GM12878 (cell line): ENCODE results near the gene IL1RAPL1. TPM values are rescaled to one million over a fixed set of nuclear protein-coding genes. Genes with fewer than 3 reads are reported as not detected.

Source experiments
- ATAC-seq: fragments of 200-7000 bp; cut with Tn5 transposase; 3 replicates; pipeline ENCODE4 v1.9.1; 2020; ENCODE audit warnings: mild to moderate bottlenecking, moderate library complexity
- BruUV-seq: library from RNA; stranded (reverse); fragments of 400-500 nt; replicated peaks from 2 replicates; lab custom pipeline; 2021; lab: Mats Ljungman, UMichigan
- CTCF ChIA-PET: fragments of 300-600 bp; sonication (Branson Sonifier 250); formaldehyde crosslinking; extraction: SDS; loops from one replicate; lab custom pipeline; 2021; ENCODE audit warnings: inconsistent platforms; lab: Yijun Ruan, JAX
- POLR2A ChIA-PET: fragments of 350-600 bp; formaldehyde crosslinking; extraction: SDS; loops from one replicate; lab custom pipeline; 2021; ENCODE audit warnings: inconsistent platforms; lab: Charles Lee
- RAD21 ChIA-PET: fragments of 300-600 bp; sonication (Branson Sonifier 250); formaldehyde crosslinking; loops from one replicate; lab custom pipeline; 2023; ENCODE audit warnings: antibody characterized with exemption; ENCODE audit not compliant: unreplicated experiment; lab: Charles Lee
- SMC1A ChIA-PET: fragments of 300-600 bp; sonication (Branson Sonifier 250); formaldehyde crosslinking; loops from one replicate; lab custom pipeline; 2023; ENCODE audit not compliant: unreplicated experiment, uncharacterized antibody; lab: Charles Lee
- DNase-seq: peaks from one replicate; pipeline ENCODE4 v3.0.0-alpha.2; 2011; ENCODE audit warnings: low read depth, low spot score
- FAIRE-seq: peaks from 3 replicates; lab custom pipeline; 2011; peaks lifted over from hg19 to GRCh38; lab: Jason Lieb, UNC
- H2AFZ ChIP-seq: 2 replicates; pipeline ENCODE4 v1.6.0; 2011; ENCODE audit warnings: low read depth, low read length, control low read depth; ENCODE audit not compliant: control insufficient read depth
- H3K27ac ChIP-seq: 2 replicates; pipeline ENCODE4 v1.5.1; 2011; ENCODE audit warnings: control low read depth; ENCODE audit not compliant: control insufficient read depth, insufficient read depth
- H3K27me3 ChIP-seq, 2 experiments: replicated peaks in 1 of 2; 2 replicates each; pipeline versions ENCODE4 v1.6.0 to v1.6.1; 2011; ENCODE audit warnings: low read length in 1 of 2; ENCODE audit not compliant: control insufficient read depth in 2 of 2, insufficient read depth in 2 of 2
- H3K36me3 ChIP-seq, 2 experiments: 2 replicates each; pipeline ENCODE4 v1.5.1; 2011; ENCODE audit warnings: low read length in 1 of 2; ENCODE audit not compliant: control insufficient read depth in 2 of 2, insufficient read depth in 2 of 2
- H3K4me1 ChIP-seq: 2 replicates; pipeline ENCODE4 v1.6.1; 2011; ENCODE audit warnings: mild to moderate bottlenecking, low read length, moderate library complexity, mixed read lengths; ENCODE audit not compliant: control insufficient read depth, insufficient read depth
- H3K4me2 ChIP-seq: 2 replicates; pipeline ENCODE4 v1.6.0; 2011; ENCODE audit warnings: control low read depth; ENCODE audit not compliant: control insufficient read depth, insufficient read depth
- H3K4me3 ChIP-seq: fragments of 200-600 bp; sonication (generic); 2 replicates; pipeline ENCODE4 v1.5.1; 2016
- H3K79me2 ChIP-seq: 2 replicates; pipeline ENCODE4 v1.6.0; 2011; ENCODE audit warnings: low read length; ENCODE audit not compliant: control insufficient read depth, insufficient read depth
- H3K9ac ChIP-seq: 2 replicates; pipeline ENCODE4 v1.8.0; 2011; ENCODE audit warnings: low read length, control low read depth, mixed read lengths; ENCODE audit not compliant: control insufficient read depth, insufficient read depth
- H3K9me3 ChIP-seq: replicated peaks from 3 replicates; pipeline ENCODE4 v1.5.1; 2011; ENCODE audit warnings: mild to moderate bottlenecking, low read length; ENCODE audit not compliant: control insufficient read depth, insufficient read depth
- H4K20me1 ChIP-seq: 2 replicates; pipeline ENCODE4 v1.6.0; 2011; ENCODE audit not compliant: control insufficient read depth, insufficient read depth
- CEBPB ChIP-seq, 2 experiments: fragments of 150-350 bp in 1 of 2; IDR thresholded peaks; 2 replicates each; pipeline ENCODE4 v1.6.1; 2012 to 2014; ENCODE audit warnings: low read depth in 2 of 2, low read length in 2 of 2, borderline replicate concordance in 1 of 2, inconsistent platforms in 1 of 2
- MTA2 ChIP-seq: fragments of 450-650 bp; IDR thresholded peaks from 2 replicates; pipeline ENCODE4 v1.6.1; 2016; ENCODE audit warnings: low read depth, mild to moderate bottlenecking, moderate library complexity
- RAD51 ChIP-seq: fragments of 450-650 bp; IDR thresholded peaks from 2 replicates; pipeline ENCODE4 v1.6.1; 2016; ENCODE audit warnings: moderate library complexity, mild to moderate bottlenecking, inconsistent platforms
- RFX5 ChIP-seq: IDR thresholded peaks from 2 replicates; pipeline ENCODE4 v1.6.1; 2011; ENCODE audit warnings: low read depth, low read length, improper control_type of control experiment
- SUZ12 ChIP-seq: fragments of 200-600 bp; sonication (generic); IDR thresholded peaks from one replicate; pipeline ENCODE4 v1.6.1; 2018; ENCODE audit warnings: antibody characterized with exemption, mild to moderate bottlenecking; ENCODE audit not compliant: unreplicated experiment
- TCF7 ChIP-seq: IDR thresholded peaks from 2 replicates; pipeline ENCODE4 v1.6.1; 2014; ENCODE audit warnings: antibody characterized with exemption, borderline replicate concordance
- ZNF687 ChIP-seq: fragments of 450-650 bp; IDR thresholded peaks from 2 replicates; pipeline ENCODE4 v1.6.1; 2017; ENCODE audit warnings: mild to moderate bottlenecking, moderate library complexity
- WGBS: methylation state at CpG from one replicate; pipeline ENCODE4 v1.1.6; 2016; ENCODE audit warnings: low lambda C conversion rate; ENCODE audit not compliant: insufficient replicate concordance, insufficient coverage; ENCODE audit errors: missing lambda C conversion rate; 5-methylcytosine and 5-hydroxymethylcytosine counted together
- in situ Hi-C: fragments of 300-500 bp; cut with MboI; formaldehyde crosslinking; loops from 9 replicates; pipeline ENCODE4 v1.14.3; 2018; ENCODE audit warnings: mixed read lengths
- intact Hi-C: fragments of 100-400 bp; cut with micrococcal nuclease; formaldehyde crosslinking; loops from one replicate; pipeline ENCODE4 v1.14.2; 2022; ENCODE audit not compliant: unreplicated experiment
- polyA plus RNA-seq, 11 experiments: library from polyadenylated mRNA; depleted of rRNA in 4 of 11; unstranded in 6 of 11; stranded (reverse) in 5 of 11; fragments of >200 nt; fragmentation: Nextera tagmentation in 4 of 11; fragmentation: Illumina TruSeq in 1 of 11; extraction: Ambion mirVana in 4 of 11; extraction: Trizol in 1 of 11; gene quantifications; 1 replicate in 1 of 11; 2 replicates in 10 of 11; pipeline versions ENCODE4 v1.2.1 to v1.2.3, GENCODE V29; 2011 to 2016; ENCODE audit warnings: inconsistent platforms in 2 of 11, missing spikeins in 2 of 11, low read depth in 1 of 11
- total RNA-seq, 4 experiments: library from RNA; depleted of rRNA in 3 of 4; stranded (reverse); fragments of >200 nt in 3 of 4; fragmentation: Illumina TruSeq in 1 of 4; extraction: Trizol in 1 of 4; gene quantifications; 2 replicates each; pipeline versions ENCODE4 v1.2.1 to v1.2.3, GENCODE V29; 2013 to 2021
- TF ChIP-seq, protein P1 (sequence below): IDR thresholded peaks from 2 replicates; pipeline ENCODE4 v1.6.1; 2012; ENCODE audit warnings: mild to moderate bottlenecking, low read depth, low read length

Gene IL1RAPL1
- total and polyA plus RNA-seq, 10 of the 15 experiments (the other 5 are each of a cell fraction or from before 2014, with no cell fraction given): not detected

DNA sequence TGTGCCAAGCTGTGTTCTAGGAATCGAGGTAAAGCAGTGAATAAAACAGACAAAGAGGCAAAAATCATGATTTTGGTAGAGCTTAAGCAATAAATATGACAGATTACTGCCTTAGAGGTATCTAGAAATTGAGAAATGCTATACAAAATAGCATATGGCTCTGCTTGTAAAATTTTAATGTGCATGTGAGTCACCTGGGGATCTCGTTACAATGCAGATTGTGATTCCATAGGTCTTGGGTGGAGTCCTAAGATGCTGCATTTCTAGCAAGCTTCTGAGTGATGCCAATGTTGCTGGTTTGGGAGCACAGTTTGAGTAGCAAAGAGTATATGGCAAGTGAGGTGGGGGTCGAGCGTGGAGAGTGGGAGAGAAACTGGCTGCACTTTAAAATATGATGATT is 930.9 kb downstream of the IL1RAPL1 start:
- Histone ChIP-seq H3K79me2 (no peaks in the 10 kb centered on the region), H3K9me3 (no peaks in the 10 kb centered on the region), H3K9ac (no peak overlapping the region), H3K4me3 (no peak overlapping the region), H3K4me2 (no peak overlapping the region), H3K27ac (no peak overlapping the region), H2AFZ (no peak overlapping the region)
- ChIA-PET RAD21 (no interaction called here), CTCF (interaction anchor here (1.5 kb wide), 1 partner anchor 40 kb away, joined by 7 read pairs; no protein-coding TSS in a partner anchor), SMC1A (no interaction called here)
- intact Hi-C loops: no loop called here
- DNase-seq: no peak
- in situ Hi-C loops: no loop called here
- no TSS peak for BruUV-seq
- no peak for FAIRE-seq
- TF ChIP-seq SUZ12 (no peak), RAD51 (no peak), TCF7 (no peak), CEBPB (IDR thresholded peaks at IDR 0.05; ENCODE audit: borderline replicate concordance in 1 of 2, low read depth in 2 of 2, low read length in 2 of 2) (no peak), ZNF687 (no peak), MTA2 (no peak), RFX5 (no peak)
- TF ChIP-seq, protein P1, sequence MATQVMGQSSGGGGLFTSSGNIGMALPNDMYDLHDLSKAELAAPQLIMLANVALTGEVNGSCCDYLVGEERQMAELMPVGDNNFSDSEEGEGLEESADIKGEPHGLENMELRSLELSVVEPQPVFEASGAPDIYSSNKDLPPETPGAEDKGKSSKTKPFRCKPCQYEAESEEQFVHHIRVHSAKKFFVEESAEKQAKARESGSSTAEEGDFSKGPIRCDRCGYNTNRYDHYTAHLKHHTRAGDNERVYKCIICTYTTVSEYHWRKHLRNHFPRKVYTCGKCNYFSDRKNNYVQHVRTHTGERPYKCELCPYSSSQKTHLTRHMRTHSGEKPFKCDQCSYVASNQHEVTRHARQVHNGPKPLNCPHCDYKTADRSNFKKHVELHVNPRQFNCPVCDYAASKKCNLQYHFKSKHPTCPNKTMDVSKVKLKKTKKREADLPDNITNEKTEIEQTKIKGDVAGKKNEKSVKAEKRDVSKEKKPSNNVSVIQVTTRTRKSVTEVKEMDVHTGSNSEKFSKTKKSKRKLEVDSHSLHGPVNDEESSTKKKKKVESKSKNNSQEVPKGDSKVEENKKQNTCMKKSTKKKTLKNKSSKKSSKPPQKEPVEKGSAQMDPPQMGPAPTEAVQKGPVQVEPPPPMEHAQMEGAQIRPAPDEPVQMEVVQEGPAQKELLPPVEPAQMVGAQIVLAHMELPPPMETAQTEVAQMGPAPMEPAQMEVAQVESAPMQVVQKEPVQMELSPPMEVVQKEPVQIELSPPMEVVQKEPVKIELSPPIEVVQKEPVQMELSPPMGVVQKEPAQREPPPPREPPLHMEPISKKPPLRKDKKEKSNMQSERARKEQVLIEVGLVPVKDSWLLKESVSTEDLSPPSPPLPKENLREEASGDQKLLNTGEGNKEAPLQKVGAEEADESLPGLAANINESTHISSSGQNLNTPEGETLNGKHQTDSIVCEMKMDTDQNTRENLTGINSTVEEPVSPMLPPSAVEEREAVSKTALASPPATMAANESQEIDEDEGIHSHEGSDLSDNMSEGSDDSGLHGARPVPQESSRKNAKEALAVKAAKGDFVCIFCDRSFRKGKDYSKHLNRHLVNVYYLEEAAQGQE: no peak
- TF ChIP-seq, all 136 proteins: peak for 0
- Histone ChIP-seq H3K4me1 (no peaks in the 10 kb centered on the region), H3K36me3 (no peaks in the 10 kb centered on the region), H3K27me3 (no peaks in the 10 kb centered on the region), H4K20me1 (no peaks in the 10 kb centered on the region)
- ATAC-seq: no peak
- WGBS: 17% methylated on average over 4 of the region's 4 CpGs
- POLR2A ChIA-PET: no interaction called here
